LoVo (cell line): ENCODE results near the gene PRSS1.

Experiments used
- DNase-seq: peaks from one replicate; pipeline ENCODE4 v3.0.0-alpha.2; 2016; ENCODE audit warnings: low spot score

The PRSS1 gene

DNA sequence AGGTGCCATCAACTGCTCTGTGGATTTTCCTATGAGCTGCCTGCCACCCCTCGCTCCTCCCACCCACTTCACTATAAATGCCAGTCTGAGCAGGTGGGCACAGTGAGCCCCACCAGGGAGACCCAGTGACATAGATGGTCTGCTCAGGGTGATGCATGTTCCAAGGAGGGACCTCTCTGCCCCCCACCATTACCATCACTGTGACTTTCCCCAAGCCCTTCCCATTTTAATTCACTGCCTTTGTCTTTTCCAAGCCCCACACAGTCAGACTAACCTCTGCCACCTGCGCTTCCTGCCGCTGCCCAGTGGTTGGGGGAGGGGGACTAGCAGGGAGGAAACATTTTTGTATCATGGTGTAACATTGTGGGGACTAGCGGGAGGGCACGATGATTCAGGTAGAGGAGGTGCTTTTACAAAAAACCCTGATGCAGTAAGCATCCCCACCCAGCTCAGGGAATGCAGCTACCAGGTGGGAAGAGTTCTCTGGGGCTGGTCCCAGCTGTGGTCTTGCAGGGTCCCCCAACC lies 46.1 kb downstream of the PRSS1 start:
- no peak for DNase-seq

DNA sequence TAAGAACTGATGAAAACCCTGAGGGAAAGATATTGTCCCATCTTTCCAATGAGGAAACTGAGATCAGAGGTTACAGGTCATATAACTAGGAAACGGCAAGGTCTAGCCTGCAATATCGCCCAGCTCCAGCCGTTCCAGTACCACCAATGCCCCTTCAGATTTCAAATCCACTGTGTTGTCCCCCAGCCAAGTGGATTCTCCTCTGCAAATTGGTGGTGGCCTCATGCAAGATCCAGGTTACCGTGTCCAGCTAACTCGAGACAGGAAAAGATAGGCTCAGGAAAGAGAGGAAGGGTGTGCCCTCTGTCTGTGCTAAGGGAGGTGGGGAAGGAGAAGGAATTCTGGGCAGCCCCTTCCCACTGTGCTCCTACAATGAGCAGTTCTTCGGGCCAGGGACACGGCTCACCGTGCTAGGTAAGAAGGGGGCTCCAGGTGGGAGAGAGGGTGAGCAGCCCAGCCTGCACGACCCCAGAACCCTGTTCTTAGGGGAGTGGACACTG lies 46.8 kb downstream of the PRSS1 start:
- no peak for DNase-seq

DNA sequence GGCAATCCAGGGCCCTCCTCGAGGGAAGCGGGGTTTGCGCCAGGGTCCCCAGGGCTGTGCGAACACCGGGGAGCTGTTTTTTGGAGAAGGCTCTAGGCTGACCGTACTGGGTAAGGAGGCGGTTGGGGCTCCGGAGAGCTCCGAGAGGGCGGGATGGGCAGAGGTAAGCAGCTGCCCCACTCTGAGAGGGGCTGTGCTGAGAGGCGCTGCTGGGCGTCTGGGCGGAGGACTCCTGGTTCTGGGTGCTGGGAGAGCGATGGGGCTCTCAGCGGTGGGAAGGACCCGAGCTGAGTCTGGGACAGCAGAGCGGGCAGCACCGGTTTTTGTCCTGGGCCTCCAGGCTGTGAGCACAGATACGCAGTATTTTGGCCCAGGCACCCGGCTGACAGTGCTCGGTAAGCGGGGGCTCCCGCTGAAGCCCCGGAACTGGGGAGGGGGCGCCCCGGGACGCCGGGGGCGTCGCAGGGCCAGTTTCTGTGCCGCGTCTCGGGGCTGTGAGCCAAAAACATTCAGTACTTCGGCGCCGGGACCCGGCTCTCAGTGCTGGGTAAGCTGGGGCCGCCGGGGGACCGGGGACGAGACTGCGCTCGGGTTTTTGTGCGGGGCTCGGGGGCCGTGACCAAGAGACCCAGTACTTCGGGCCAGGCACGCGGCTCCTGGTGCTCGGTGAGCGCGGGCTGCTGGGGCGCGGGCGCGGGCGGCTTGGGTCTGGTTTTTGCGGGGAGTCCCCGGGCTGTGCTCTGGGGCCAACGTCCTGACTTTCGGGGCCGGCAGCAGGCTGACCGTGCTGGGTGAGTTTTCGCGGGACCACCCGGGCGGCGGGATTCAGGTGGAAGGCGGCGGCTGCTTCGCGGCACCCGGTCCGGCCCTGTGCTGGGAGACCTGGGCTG lies 47.5 kb downstream of the PRSS1 start:
- DNase-seq = no peak

DNA sequence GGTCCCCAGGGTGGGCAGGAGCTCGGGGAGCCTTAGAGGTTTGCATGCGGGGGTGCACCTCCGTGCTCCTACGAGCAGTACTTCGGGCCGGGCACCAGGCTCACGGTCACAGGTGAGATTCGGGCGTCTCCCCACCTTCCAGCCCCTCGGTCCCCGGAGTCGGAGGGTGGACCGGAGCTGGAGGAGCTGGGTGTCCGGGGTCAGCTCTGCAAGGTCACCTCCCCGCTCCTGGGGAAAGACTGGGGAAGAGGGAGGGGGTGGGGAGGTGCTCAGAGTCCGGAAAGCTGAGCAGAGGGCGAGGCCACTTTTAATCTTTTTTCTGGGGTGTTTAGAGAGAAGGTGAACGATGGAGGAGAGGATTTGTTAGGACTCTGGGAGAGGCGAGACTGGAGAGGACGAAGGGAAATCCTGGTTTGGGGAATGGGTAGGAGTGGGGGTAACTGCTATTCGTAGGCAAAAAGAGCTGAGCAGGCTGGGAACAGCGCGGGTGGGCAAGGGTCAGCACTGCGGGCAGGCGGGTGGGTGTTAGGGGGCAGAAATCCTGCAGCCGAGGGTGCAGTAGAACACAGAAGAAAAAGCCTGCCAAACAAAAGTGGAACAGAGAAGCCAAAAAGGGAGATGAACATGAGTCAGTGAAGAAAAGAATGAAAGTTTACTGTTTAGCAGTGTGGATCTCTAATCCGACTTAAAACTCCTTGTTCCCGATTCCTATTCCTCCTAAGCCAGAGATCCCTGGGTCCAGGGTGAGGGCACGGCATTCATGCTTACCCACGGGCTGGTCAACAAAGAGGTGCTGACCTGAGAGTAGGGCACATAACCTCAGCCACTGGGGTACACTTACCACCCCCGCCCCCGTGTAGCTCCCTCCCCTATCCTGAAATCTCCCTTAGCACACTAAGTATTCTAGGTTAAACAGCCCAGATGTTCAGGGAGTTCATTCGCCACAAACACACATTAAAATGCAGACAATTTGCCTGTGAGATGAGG lies 48.4 kb downstream of the PRSS1 start:
- DNase-seq = no peak

DNA sequence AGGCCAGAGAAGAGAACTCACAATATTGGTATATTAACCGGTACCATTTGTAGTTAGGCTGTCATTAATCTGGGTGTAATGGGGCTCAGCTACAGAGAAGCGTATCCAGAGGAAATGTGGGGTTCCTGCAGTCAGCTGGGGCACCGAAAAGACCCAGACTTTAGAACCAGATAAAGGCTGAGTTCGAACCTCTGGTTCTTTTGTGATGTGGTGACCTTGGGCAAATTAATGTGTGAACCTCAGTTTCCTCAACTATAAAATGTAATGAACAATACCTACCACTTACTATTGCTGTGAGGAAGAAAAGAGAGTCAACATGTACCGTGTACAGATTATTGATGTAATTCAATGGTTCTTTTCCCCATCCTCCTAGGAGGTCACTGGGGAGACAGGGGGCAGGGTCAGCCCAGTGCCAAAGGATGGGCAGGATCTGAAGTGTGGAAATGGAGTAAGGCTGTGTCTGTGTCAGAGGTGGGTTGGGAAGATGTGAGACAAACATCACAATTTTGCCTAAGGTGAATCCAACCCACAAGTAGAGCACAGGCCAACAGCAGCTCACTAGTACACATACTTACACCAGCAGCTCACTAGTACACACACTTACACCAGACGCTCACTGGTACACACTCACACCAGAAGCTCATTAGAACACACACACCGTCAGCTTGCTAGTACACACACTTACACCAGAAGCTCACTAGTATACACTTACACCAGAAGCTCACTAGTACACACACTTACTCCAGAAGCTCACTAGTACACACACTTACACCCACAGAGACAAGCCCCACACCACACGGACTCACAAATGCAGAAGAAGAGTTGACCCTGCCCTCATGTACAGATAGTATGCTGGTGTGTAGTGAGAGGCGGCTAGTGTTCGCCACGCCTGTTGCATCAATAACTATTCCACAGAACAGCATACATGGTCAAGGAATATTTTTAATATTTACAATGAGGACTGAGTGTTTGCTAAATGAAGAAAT lies 49.5 kb downstream of the PRSS1 start:
- DNase-seq = no peak

DNA sequence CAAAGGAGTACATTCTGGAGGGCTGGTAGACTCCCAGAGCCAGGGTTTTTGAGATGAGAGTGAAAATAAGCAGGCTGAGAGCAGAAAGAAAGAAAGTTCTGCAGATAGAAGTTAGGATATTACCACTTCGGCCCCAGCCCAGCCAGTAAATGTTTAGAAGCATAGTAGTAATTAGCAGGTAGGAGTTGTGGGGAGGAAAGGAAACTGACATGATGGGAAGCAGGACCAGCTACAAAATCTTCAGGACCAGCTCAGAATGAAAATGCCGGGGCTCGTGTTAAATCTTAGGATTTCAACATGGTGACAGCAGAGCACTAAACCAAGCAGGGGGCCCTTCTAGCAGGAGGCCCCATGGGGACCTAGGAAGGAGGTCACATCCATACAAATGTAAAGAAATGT lies 50.2 kb downstream of the PRSS1 start:
- no peak for DNase-seq

DNA sequence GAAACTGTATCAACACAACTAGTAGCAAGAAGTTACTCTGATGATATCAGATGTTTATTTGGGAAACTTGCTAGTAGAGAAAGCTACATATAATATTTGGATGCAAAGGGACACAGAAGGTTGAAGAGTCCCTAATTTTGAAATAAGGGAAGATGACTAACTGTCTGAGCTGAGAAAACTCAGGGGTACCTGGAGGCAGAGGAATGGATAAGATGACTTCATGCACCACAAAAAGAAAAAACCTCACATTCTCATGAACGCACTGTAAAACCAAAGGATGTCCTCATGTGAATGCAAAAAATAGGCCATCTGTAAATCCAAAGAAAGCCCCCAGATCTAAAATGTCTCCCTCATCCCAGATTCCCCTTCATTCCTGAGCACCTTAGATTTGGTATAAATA lies 50.8 kb downstream of the PRSS1 start:
- DNase-seq = no peak

DNA sequence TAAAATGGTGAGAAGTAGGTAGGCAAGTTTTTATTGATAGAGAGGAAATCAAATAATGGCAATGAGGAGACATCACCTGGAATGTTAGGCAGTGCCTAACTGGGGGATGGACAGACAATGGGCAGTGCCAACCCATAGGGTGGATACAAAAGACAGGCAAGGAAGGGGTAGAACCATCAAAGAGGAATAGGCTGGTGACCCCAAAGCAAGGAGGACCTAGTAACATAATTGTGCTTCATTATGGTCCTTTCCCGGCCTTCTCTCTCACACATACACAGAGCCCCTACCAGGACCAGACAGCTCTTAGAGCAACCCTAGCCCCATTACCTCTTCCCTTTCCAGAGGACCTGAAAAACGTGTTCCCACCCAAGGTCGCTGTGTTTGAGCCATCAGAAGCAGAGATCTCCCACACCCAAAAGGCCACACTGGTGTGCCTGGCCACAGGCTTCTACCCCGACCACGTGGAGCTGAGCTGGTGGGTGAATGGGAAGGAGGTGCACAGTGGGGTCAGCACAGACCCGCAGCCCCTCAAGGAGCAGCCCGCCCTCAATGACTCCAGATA lies 51.5 kb downstream of the PRSS1 start:
- no peak for DNase-seq

DNA sequence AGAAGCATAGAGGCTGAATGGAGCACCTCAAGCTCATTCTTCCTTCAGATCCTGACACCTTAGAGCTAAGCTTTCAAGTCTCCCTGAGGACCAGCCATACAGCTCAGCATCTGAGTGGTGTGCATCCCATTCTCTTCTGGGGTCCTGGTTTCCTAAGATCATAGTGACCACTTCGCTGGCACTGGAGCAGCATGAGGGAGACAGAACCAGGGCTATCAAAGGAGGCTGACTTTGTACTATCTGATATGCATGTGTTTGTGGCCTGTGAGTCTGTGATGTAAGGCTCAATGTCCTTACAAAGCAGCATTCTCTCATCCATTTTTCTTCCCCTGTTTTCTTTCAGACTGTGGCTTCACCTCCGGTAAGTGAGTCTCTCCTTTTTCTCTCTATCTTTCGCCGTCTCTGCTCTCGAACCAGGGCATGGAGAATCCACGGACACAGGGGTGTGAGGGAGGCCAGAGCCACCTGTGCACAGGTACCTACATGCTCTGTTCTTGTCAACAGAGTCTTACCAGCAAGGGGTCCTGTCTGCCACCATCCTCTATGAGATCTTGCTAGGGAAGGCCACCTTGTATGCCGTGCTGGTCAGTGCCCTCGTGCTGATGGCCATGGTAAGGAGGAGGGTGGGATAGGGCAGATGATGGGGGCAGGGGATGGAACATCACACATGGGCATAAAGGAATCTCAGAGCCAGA lies 52.5 kb downstream of the PRSS1 start:
- DNase-seq = no peak

DNA sequence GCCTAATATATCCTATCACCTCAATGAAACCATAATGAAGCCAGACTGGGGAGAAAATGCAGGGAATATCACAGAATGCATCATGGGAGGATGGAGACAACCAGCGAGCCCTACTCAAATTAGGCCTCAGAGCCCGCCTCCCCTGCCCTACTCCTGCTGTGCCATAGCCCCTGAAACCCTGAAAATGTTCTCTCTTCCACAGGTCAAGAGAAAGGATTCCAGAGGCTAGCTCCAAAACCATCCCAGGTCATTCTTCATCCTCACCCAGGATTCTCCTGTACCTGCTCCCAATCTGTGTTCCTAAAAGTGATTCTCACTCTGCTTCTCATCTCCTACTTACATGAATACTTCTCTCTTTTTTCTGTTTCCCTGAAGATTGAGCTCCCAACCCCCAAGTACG lies 53.0 kb downstream of the PRSS1 start:
- DNase-seq = no peak
